HepG2 (cell line): Measurements from ENCODE around the gene MAP3K7CL.

Experiments used
- CTCF ChIP-seq: sonication (generic); formaldehyde crosslinking; IDR thresholded peaks from 2 replicates; pipeline ENCODE4 v1.5.0; 2020; ENCODE audit warnings: mild to moderate bottlenecking, missing genetic modification reagents, moderate library complexity
- FOSL1 ChIP-seq: sonication (generic); formaldehyde crosslinking; IDR thresholded peaks from 2 replicates; pipeline ENCODE4 v1.9.0; 2021; ENCODE audit warnings: missing genetic modification reagents, borderline replicate concordance
- HHEX ChIP-seq: IDR thresholded peaks from 2 replicates; pipeline ENCODE4 v1.6.1; 2016; ENCODE audit warnings: control low read depth
- JUND ChIP-seq: sonication (generic); formaldehyde crosslinking; IDR thresholded peaks from 2 replicates; pipeline ENCODE4 v1.8.0; 2022; ENCODE audit warnings: mild to moderate bottlenecking, missing genetic modification reagents
- NFE2L1 ChIP-seq: sonication (generic); formaldehyde crosslinking; IDR thresholded peaks from 2 replicates; pipeline ENCODE4 v1.4.0; 2020; ENCODE audit warnings: missing genetic modification reagents, mild to moderate bottlenecking, borderline replicate concordance
- PRDM10 ChIP-seq: sonication (generic); formaldehyde crosslinking; IDR thresholded peaks from 2 replicates; pipeline ENCODE4 v1.4.0; 2020; ENCODE audit warnings: low read depth, missing genetic modification reagents
- SP5 ChIP-seq: IDR thresholded peaks from 2 replicates; pipeline ENCODE4 v1.6.1; 2016; ENCODE audit warnings: low read depth, borderline replicate concordance
- ZNF138 ChIP-seq: sonication (generic); formaldehyde crosslinking; IDR thresholded peaks from 2 replicates; pipeline ENCODE4 v1.5.0; 2020; ENCODE audit warnings: mild to moderate bottlenecking, low read depth, missing genetic modification reagents
- ZNF362 ChIP-seq: sonication (generic); formaldehyde crosslinking; IDR thresholded peaks from 2 replicates; pipeline ENCODE4 v1.4.0; 2020; ENCODE audit warnings: missing genetic modification reagents, mild to moderate bottlenecking, borderline replicate concordance
- ZNF768 ChIP-seq: sonication (generic); formaldehyde crosslinking; IDR thresholded peaks from 2 replicates; pipeline ENCODE4 v1.4.0; 2020; ENCODE audit warnings: missing genetic modification reagents

GRCh38 chr21:29212446-29212845, 82.0 kb downstream of the MAP3K7CL start:
- TF ChIP-seq HHEX (CRISPR knock-in tag) (no peak), NFE2L1 (CRISPR knock-in tag) (no peak), JUND (CRISPR knock-in tag) (no peak), CTCF (CRISPR knock-in tag) (no peak), ZNF768 (CRISPR knock-in tag) (no peak), ZNF138 (CRISPR knock-in tag) (no peak), PRDM10 (CRISPR knock-in tag) (no peak), ZNF362 (CRISPR knock-in tag) (no peak), FOSL1 (no peak), SP5 (CRISPR knock-in tag) (no peak)
